Measurements from ENCODE around the gene RSF1.

Gene RSF1

DNA sequence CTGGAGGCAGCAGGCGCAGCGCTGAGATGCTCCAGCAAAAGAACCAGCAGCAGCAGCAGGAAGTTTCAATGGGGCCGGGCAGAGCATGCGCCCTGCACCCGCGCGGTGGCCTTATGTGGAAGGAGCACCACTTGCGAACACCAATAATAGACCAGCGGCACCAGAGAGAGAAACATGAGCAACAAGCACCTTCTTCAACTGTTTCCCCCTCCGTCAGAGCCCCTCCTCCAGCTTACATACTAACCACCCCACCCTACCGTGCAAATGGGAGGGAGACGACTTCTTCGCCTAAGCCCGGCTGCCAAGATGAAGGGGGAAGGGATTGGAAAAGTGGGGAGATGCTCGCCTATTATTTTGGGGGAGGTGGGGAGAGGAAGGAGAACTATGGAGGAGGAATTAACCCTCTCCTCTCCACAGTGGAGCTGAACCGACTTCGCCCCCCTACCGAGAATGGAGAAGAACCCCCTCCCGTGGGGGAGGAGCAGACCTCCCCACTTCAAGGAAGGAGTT is 1.1 kb downstream of the RSF1 start:
- TF ChIP-seq, protein P1, sequence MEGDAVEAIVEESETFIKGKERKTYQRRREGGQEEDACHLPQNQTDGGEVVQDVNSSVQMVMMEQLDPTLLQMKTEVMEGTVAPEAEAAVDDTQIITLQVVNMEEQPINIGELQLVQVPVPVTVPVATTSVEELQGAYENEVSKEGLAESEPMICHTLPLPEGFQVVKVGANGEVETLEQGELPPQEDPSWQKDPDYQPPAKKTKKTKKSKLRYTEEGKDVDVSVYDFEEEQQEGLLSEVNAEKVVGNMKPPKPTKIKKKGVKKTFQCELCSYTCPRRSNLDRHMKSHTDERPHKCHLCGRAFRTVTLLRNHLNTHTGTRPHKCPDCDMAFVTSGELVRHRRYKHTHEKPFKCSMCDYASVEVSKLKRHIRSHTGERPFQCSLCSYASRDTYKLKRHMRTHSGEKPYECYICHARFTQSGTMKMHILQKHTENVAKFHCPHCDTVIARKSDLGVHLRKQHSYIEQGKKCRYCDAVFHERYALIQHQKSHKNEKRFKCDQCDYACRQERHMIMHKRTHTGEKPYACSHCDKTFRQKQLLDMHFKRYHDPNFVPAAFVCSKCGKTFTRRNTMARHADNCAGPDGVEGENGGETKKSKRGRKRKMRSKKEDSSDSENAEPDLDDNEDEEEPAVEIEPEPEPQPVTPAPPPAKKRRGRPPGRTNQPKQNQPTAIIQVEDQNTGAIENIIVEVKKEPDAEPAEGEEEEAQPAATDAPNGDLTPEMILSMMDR (IDR thresholded peaks at IDR 0.05; ENCODE audit: low read depth, low read length) = no peak
- H3K4me3 ChIP-seq (ENCODE audit: low read depth, low read length) = peak overlapping the region; percentile 82

DNA sequence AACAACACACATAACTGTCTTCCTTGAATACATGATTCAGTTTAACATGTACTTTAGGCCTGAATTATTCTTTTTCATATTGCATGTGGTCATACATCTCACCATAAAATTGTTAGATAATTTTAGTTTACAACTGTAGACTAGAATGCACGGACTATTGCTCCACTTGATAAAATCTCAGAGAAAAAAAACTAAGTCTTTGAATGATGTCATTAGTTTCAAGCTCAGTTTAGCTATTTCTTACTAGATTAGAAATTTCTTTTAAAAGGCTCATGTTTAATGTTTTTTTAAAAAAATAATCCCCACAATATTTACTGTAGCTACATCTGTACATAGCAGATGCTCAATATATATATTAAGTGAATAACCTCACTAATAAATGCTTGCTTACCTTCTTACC is 5.1 kb downstream of the RSF1 start:
- TF ChIP-seq, protein P1 (IDR thresholded peaks at IDR 0.05; ENCODE audit: low read depth, low read length) = no peak
- no peak overlapping the region for H3K4me3 ChIP-seq (ENCODE audit: low read depth, low read length)

DNA sequence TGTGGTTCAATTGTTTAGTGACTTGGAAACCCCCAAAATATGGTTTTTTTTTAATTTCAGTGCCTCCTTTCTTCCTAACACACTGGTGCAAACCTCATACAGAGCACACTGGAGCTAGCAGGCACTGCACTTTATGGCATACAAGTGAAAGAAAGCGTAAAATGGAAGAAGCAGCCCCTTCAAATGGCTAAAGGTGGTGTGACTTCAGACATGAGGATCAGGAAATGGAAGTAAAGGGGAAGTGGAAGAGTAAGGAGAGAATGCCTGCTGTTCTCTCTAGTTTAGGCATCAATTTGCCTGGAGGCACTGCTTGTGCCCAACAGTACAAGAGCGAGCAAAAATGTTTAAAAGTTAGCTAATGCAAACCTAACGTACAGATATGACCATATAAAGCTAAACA is 5.7 kb downstream of the RSF1 start:
- TF ChIP-seq, protein P1 (IDR thresholded peaks at IDR 0.05; ENCODE audit: low read depth, low read length) = no peak
- H3K4me3 ChIP-seq (ENCODE audit: low read depth, low read length) = no peak overlapping the region

DNA sequence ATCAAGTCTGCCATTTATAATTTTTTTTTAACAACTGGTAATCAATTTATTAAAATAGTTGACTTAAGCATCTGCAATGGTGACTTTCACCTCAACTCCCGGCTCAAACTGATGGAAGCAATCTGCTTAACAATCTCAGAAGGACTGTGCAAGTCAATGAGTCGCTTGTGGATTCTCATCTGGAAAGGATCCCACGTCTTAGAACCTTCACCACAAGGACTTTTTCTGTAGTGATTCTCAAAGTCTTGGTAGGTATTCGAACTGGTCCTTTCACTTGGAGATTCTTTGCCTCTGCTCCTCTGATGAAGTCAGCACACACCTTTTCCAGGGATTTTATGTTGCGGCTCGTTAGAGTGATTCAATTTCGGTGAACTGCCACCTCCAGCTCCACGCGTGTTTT is 7.3 kb downstream of the RSF1 start:
- TF ChIP-seq, protein P1 (IDR thresholded peaks at IDR 0.05; ENCODE audit: low read depth, low read length) = no peak
- H3K4me3 ChIP-seq (ENCODE audit: low read depth, low read length) = no peak overlapping the region

DNA sequence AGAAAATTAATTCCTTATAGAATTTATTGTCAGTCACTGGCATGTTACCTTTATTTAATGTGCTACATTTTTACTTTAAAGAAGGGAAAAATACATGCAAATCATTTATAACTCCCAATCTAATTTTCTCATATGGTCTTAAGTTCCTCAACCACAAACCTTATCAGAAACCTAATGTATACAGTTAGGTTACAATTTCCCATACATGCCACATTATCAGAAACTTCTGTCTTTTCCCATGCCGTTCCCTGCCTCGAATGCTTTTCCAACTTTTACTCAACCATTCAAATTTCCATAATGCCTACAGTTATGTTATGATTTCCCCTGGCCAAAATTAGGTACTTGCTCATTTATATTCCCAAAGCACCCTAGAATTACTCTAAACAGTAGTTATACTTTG is 13.5 kb downstream of the RSF1 start:
- TF ChIP-seq, protein P1 (IDR thresholded peaks at IDR 0.05; ENCODE audit: low read depth, low read length) = no peak
- H3K4me3 ChIP-seq (ENCODE audit: low read depth, low read length) = no peak overlapping the region

DNA sequence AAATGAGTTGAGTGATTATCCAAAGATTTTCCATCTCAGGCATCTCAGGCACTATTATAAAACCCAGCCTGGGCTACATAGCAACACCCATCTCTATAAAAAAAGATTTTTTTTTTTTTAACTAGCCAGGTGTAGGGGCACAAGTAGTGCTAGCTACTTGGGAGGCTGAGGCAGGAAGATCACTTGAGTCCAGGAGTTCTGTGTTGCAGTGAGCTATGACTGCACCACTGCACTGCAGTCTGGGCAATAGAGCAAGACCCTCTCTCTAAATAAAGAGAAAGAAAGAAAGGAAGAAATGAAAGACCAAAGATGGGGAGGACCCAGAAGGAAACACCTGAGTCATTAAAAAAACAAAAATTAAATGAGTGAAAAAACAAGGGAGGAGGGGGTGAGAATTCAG is 14.1 kb downstream of the RSF1 start:
- TF ChIP-seq, protein P1 (IDR thresholded peaks at IDR 0.05; ENCODE audit: low read depth, low read length) = no peak
- H3K4me3 ChIP-seq (ENCODE audit: low read depth, low read length) = no peak overlapping the region

DNA sequence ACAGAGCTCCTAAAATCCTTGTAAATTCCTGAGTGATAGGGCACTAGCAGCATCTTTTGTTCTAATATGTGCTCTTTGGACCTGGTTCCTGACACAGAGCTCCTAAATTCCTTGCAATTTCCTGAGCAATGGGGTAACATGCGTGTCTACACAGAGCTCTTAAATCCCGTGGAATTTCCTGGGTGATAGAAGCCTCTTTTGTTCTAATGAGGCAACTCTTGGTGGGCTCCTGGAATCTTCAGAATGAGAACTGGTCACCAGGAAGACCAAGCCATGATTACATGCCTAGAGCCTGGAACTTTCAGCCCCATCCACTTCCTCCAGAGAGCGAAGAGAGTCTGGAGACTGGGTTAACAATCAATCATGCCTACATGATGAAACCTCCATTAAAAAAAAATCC is 19.0 kb downstream of the RSF1 start:
- TF ChIP-seq, protein P1 (IDR thresholded peaks at IDR 0.05; ENCODE audit: low read depth, low read length) = no peak
- no peak overlapping the region for H3K4me3 ChIP-seq (ENCODE audit: low read depth, low read length)
